Measurements from ENCODE around the gene LIMCH1.

- TF ChIP-seq, protein P1, sequence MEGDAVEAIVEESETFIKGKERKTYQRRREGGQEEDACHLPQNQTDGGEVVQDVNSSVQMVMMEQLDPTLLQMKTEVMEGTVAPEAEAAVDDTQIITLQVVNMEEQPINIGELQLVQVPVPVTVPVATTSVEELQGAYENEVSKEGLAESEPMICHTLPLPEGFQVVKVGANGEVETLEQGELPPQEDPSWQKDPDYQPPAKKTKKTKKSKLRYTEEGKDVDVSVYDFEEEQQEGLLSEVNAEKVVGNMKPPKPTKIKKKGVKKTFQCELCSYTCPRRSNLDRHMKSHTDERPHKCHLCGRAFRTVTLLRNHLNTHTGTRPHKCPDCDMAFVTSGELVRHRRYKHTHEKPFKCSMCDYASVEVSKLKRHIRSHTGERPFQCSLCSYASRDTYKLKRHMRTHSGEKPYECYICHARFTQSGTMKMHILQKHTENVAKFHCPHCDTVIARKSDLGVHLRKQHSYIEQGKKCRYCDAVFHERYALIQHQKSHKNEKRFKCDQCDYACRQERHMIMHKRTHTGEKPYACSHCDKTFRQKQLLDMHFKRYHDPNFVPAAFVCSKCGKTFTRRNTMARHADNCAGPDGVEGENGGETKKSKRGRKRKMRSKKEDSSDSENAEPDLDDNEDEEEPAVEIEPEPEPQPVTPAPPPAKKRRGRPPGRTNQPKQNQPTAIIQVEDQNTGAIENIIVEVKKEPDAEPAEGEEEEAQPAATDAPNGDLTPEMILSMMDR (IDR thresholded peaks at IDR 0.05; ENCODE audit: poor library complexity), result no peak
- TF ChIP-seq EZH2phosphoT487 (IDR thresholded peaks at IDR 0.05; ENCODE audit: low read depth, severe bottlenecking, unreplicated experiment), result no peak
These were observed 81.2 kb downstream of the LIMCH1 start for GRCh38 chr4:41619161-41619560.

Data from hepatocyte (in vitro differentiated cells).